Measurements from ENCODE around the gene SGSM1. TPM values are rescaled to one million over a fixed set of nuclear protein-coding genes. Genes with fewer than 3 reads are reported as not detected.

SGSM1 gene
- total RNA-seq, 1 donor from 2014 or later = 1.2 TPM

DNA sequence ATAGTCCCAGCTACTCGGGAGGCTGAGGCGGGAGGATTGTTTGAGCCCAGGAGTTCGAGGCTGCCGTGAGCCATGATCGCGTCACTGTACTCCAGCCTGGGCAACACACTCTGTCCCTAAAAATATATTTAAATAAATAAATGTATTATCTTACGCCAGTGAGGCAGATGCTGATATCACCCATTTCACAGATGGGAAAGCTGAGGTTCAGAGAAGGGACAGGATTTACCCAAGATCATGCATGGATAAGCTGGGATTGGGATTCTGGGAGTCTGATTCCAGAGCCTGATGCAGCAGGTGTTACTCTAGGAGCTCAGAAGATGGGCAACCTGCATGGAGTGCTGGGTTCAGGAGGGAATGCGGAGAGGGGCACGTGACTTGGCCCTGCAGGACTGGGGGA, 17.8 kb downstream of the SGSM1 start:
- H3K4me3 Mint-ChIP-seq (ENCODE audit: unreplicated experiment) = no peak overlapping the region
- H3K27ac Mint-ChIP-seq (ENCODE audit: unreplicated experiment) = no peak overlapping the region
- no peaks in the 10 kb centered on the region for H3K36me3 Mint-ChIP-seq (ENCODE audit: unreplicated experiment)
- peaks cover 6% of the 10 kb centered on the region for H3K27me3 Mint-ChIP-seq (ENCODE audit: unreplicated experiment)
- TF ChIP-seq, protein P1, sequence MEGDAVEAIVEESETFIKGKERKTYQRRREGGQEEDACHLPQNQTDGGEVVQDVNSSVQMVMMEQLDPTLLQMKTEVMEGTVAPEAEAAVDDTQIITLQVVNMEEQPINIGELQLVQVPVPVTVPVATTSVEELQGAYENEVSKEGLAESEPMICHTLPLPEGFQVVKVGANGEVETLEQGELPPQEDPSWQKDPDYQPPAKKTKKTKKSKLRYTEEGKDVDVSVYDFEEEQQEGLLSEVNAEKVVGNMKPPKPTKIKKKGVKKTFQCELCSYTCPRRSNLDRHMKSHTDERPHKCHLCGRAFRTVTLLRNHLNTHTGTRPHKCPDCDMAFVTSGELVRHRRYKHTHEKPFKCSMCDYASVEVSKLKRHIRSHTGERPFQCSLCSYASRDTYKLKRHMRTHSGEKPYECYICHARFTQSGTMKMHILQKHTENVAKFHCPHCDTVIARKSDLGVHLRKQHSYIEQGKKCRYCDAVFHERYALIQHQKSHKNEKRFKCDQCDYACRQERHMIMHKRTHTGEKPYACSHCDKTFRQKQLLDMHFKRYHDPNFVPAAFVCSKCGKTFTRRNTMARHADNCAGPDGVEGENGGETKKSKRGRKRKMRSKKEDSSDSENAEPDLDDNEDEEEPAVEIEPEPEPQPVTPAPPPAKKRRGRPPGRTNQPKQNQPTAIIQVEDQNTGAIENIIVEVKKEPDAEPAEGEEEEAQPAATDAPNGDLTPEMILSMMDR (IDR thresholded peaks at IDR 0.05; ENCODE audit: partially characterized antibody, unreplicated experiment) = no peak
- DNase-seq = no peak
- no peaks in the 10 kb centered on the region for H3K9me3 Mint-ChIP-seq (ENCODE audit: unreplicated experiment)
- no peaks in the 10 kb centered on the region for H3K4me1 Mint-ChIP-seq (ENCODE audit: low read depth, unreplicated experiment)

DNA sequence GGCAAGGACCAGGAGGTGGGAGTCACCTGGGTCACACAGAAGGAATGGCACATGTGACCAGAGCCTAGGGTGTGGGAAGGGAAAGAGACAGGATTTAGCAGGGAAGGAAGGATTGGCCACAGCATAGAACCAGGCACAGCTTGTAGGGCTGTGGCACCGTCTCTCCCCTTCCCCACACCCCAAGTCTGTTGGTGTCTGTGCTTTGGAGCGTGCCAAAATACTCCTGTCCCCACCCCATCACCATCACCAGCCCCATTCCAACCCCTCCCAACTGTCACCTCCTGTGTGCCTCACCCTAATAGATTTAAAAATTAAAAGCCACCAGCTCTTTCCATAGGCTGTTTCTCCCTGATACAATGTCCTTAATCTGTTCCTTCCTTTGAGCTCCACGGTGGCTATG, 18.2 kb downstream of the SGSM1 start:
- H3K4me1 Mint-ChIP-seq (ENCODE audit: low read depth, unreplicated experiment) = no peaks in the 10 kb centered on the region

DNA sequence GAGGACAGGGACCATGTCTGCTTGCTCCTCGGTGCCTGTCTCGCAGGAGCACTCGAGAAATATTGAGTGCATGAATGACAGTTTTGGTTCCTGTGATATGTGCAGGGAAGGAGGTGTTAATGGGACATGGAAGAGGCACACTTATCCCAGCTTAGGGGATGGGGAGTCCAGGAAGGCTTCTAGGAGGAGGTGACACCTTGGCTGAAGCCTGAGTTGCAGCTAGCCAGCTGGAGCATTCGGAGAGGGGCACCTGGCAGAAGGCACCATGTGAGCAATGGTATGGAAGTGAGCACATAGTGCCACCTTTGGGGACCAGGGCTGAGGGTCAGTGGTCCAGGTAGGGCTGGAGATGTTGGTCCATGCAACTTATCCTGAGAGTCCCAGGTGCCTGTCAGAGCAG, 18.9 kb downstream of the SGSM1 start:
- no peaks in the 10 kb centered on the region for H3K36me3 Mint-ChIP-seq (ENCODE audit: unreplicated experiment)
- TF ChIP-seq, protein P1 (IDR thresholded peaks at IDR 0.05; ENCODE audit: partially characterized antibody, unreplicated experiment) = no peak
- H3K9me3 Mint-ChIP-seq (ENCODE audit: unreplicated experiment) = no peaks in the 10 kb centered on the region
- H3K4me3 Mint-ChIP-seq (ENCODE audit: unreplicated experiment) = no peak overlapping the region
- H3K27me3 Mint-ChIP-seq (ENCODE audit: unreplicated experiment) = peaks cover 6% of the 10 kb centered on the region
- no peaks in the 10 kb centered on the region for H3K4me1 Mint-ChIP-seq (ENCODE audit: low read depth, unreplicated experiment)
- no peak for DNase-seq
- H3K27ac Mint-ChIP-seq (ENCODE audit: unreplicated experiment) = no peak overlapping the region

More for the DNA sequence above, 18.2 kb downstream of the SGSM1 start:
- Mint-ChIP-seq H3K27me3 (ENCODE audit: unreplicated experiment) (peaks cover 6% of the 10 kb centered on the region), H3K9me3 (ENCODE audit: unreplicated experiment) (no peaks in the 10 kb centered on the region), H3K36me3 (ENCODE audit: unreplicated experiment) (no peaks in the 10 kb centered on the region), H3K4me3 (ENCODE audit: unreplicated experiment) (no peak overlapping the region), H3K27ac (ENCODE audit: unreplicated experiment) (no peak overlapping the region)
- no peak for DNase-seq
- TF ChIP-seq, protein P1 (IDR thresholded peaks at IDR 0.05; ENCODE audit: partially characterized antibody, unreplicated experiment) = no peak

DNA sequence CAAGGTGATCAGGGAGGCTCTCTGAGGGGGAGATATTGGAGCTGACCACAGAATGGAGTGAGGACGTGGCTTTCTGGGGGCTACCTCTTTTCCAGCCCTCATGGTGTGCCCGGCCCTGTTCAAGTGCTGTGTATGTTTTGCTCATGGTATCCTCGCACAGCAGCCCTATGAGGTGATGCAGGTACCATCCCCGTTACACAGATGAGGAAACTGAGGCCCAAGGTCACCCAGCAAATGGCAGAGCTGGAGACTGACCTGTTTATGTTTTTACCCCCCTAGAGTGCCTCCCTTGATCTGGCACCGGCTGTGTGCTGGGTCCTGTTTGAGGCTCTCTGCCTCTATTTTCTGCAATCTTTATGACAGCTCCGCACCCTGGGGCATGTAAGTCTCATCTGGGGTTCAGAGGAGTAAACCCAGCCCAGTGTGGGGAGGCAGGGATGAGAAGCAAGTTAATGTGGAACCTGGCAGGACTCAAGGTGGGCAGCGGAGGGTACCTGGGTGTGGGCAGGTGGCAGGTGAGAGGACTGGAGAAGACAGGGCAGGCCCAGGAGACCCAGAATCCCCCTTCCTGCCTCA, 20.8 kb downstream of the SGSM1 start:
- no peak for DNase-seq
- no peaks in the 10 kb centered on the region for H3K4me1 Mint-ChIP-seq (ENCODE audit: low read depth, unreplicated experiment)
- H3K36me3 Mint-ChIP-seq (ENCODE audit: unreplicated experiment) = no peaks in the 10 kb centered on the region
- no peak overlapping the region for H3K4me3 Mint-ChIP-seq (ENCODE audit: unreplicated experiment)
- H3K27me3 Mint-ChIP-seq (ENCODE audit: unreplicated experiment) = peaks cover 2% of the 10 kb centered on the region
- H3K27ac Mint-ChIP-seq (ENCODE audit: unreplicated experiment) = no peak overlapping the region
- TF ChIP-seq, protein P1 (IDR thresholded peaks at IDR 0.05; ENCODE audit: partially characterized antibody, unreplicated experiment) = no peak
- H3K9me3 Mint-ChIP-seq (ENCODE audit: unreplicated experiment) = no peaks in the 10 kb centered on the region

DNA sequence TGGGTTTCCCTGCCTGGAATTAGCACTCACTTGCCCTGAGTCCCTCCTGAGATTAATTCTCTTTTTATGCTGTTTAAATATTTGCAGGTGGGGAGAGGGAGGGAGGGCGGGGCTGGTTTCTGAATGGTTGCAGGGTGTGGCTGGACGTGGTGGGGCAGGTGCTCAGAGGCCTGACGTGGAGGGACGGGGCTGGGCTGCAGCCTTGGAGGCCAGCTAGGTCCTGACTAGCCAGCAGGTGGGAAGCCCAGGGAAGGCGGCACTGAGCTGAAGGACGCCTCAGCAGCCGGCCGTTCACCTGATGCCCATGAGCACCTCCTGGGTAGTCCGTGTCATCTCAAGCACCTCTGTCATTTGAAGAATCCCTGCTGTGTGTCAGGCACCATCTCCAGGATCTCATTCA, 21.3 kb downstream of the SGSM1 start:
- no peaks in the 10 kb centered on the region for H3K4me1 Mint-ChIP-seq (ENCODE audit: low read depth, unreplicated experiment)
- no peaks in the 10 kb centered on the region for H3K9me3 Mint-ChIP-seq (ENCODE audit: unreplicated experiment)
- H3K4me3 Mint-ChIP-seq (ENCODE audit: unreplicated experiment) = no peak overlapping the region
- no peak for DNase-seq
- TF ChIP-seq, protein P1 (IDR thresholded peaks at IDR 0.05; ENCODE audit: partially characterized antibody, unreplicated experiment) = no peak
- H3K27me3 Mint-ChIP-seq (ENCODE audit: unreplicated experiment) = peaks cover under 1% of the 10 kb centered on the region
- no peak overlapping the region for H3K27ac Mint-ChIP-seq (ENCODE audit: unreplicated experiment)
- H3K36me3 Mint-ChIP-seq (ENCODE audit: unreplicated experiment) = peaks cover 4% of the 10 kb centered on the region

Data from glutamatergic neuron (in vitro differentiated cells).